Uterine smooth muscle cell (primary cell): ENCODE results near the gene CXXC5. TPM values are rescaled to one million over a fixed set of nuclear protein-coding genes. Genes with fewer than 3 reads are reported as not detected.

Source experiments
- total RNA-seq: library from RNA; depleted of rRNA; stranded (reverse); fragments of >200 nt; gene quantifications from 2 replicates; pipeline ENCODE4 v1.2.3, GENCODE V29; 2014

CXXC5 gene
- total RNA-seq, result 48.5 and 68.6 TPM in 2 replicates

DNA sequence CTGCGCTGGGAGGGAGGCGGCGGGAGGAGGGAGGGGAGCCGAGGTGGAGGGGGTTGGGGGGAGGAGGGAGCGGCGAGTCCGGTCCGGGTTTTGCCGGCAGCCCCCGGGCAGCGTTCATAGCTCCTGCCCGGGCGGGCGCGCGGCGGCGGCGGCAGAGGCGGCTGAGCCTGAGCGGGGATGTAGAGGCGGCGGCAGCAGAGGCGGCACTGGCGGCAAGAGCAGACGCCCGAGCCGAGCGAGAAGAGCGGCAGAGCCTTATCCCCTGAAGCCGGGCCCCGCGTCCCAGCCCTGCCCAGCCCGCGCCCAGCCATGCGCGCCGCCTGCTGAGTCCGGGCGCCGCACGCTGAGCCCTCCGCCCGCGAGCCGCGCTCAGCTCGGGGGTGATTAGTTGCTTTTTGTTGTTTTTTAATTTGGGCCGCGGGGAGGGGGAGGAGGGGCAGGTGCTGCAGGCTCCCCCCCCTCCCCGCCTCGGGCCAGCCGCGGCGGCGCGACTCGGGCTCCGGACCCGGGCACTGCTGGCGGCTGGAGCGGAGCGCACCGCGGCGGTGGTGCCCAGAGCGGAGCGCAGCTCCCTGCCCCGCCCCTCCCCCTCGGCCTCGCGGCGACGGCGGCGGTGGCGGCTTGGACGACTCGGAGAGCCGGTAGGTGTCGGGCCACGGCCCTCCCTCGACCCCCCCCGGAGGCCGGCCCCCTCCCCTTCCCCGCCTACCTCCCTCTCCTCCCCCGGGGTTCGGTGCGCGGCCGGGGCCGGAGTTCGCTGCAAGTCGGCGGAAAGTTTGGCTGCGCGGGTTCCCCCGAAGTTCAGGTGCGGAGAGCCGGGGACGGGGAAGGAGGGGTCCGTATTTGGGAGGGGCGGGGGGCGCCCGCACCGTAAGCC lies at the start of gene CXXC5:
CXXC5 (plus strand) TSS at position 145 of the 877 bp plus-strand sequence. CDS start 32,175 bp downstream, outside the sequence.

Other genes with a start within 250 kb of the CXXC5 start
- 4.0 and 4.9 TPM in 2 replicates for gene SPATA24, start 244.3 kb upstream of the CXXC5 start, total RNA-seq
- 4.1 and 8.7 TPM in 2 replicates for gene DNAJC18, start 208.8 kb upstream of the CXXC5 start, total RNA-seq
- gene ECSCR, start 185.6 kb upstream of the CXXC5 start, total RNA-seq, result 0.25 and 0.55 TPM in 2 replicates
- not detected in 2 replicates for gene SMIM33, start 177.3 kb upstream of the CXXC5 start, total RNA-seq
- gene STING1, start 165.6 kb upstream of the CXXC5 start, total RNA-seq, result 8.6 and 9.5 TPM in 2 replicates
- gene UBE2D2, start 87.0 kb upstream of the CXXC5 start, total RNA-seq, result 46.5 and 49.8 TPM in 2 replicates
- gene PSD2, start 147.5 kb downstream of the CXXC5 start, total RNA-seq, result under 0.01 and 0.12 TPM in 2 replicates